Esophagus squamous epithelium (tissue), 4 donors: ENCODE results near the gene CNTNAP2.

Experiments
- CTCF ChIP-seq, 6 experiments: fragments of 450-650 bp in 4 of 6; fragments of 200-600 bp in 2 of 6; sonication (generic) in 2 of 6; IDR thresholded peaks; one replicate each; pipeline ENCODE4 v1.5.1; 2016 to 2019; ENCODE audit warnings: antibody characterized with exemption in 6 of 6, mild to moderate bottlenecking in 4 of 6, moderate library complexity in 4 of 6
- POLR2A ChIP-seq, 4 donors: fragments of 450-650 bp; IDR thresholded peaks; one replicate each; pipeline ENCODE4 v1.6.1; 2017; ENCODE audit warnings: antibody characterized with exemption in 4 of 4, mild to moderate bottlenecking in 4 of 4, moderate library complexity in 3 of 4

- TF ChIP-seq CTCF (IDR thresholded peaks at IDR 0.05) (no peak), POLR2A (IDR thresholded peaks at IDR 0.05) (no peak)
These were observed 2340.8 kb downstream of the CNTNAP2 start for GRCh38 chr7:148457310-148457921.
